Left ventricle myocardium inferior (tissue), 1 donor: Measurements from ENCODE around the gene DPM3. TPM values are rescaled to one million over a fixed set of nuclear protein-coding genes. Genes with fewer than 3 reads are reported as not detected.
A peak's percentile ranks its signal among the peaks of the same experiment; 100 is the strongest.

Source experiments
- DNase-seq: peaks from one replicate; pipeline ENCODE4 v3.0.0-alpha.2; 2020
- H3K27ac ChIP-seq: fragments of 200-600 bp; replicated peaks from 2 replicates; pipeline ENCODE4 v1.8.0; 2021
- H3K27me3 ChIP-seq: fragments of 200-600 bp; 2 replicates; pipeline ENCODE4 v1.8.0; 2021; ENCODE audit warnings: low read depth
- H3K36me3 ChIP-seq: fragments of 200-600 bp; 2 replicates; pipeline ENCODE4 v1.8.0; 2021
- H3K4me1 ChIP-seq: fragments of 200-600 bp; 2 replicates; pipeline ENCODE4 v1.8.0; 2021
- H3K4me3 ChIP-seq: fragments of 200-600 bp; 2 replicates; pipeline ENCODE4 v1.8.0; 2021; ENCODE audit warnings: mild to moderate bottlenecking, moderate library complexity
- H3K9me3 ChIP-seq: fragments of 200-600 bp; replicated peaks from 2 replicates; pipeline ENCODE4 v1.8.0; 2021
- CTCF ChIP-seq: fragments of 200-600 bp; IDR thresholded peaks from 2 replicates; pipeline ENCODE4 v1.8.0; 2021; ENCODE audit warnings: antibody characterized with exemption, mild to moderate bottlenecking, borderline replicate concordance
- intact Hi-C: fragments of 100-400 bp; cut with micrococcal nuclease; formaldehyde crosslinking; loops from one replicate; pipeline ENCODE4 v1.11.0; 2022
- total RNA-seq: library from RNA; stranded (reverse); fragmentation: NEBNext Ultra II Directional; extraction: Animal tissue kit (Norgen Biotek cat#: 25700); gene quantifications from one replicate; pipeline ENCODE4 v1.2.1, GENCODE V29; 2021
- donor health status: DM: no; HTN: yes; CAD: no; lungs with severe emphysema.

Gene DPM3
- total RNA-seq, 1 donor from 2014 or later = 54.5 TPM

GRCh38 chr1:155108296-155108695 lies 32.0 kb downstream of the DPM3 start:
- no peaks in the 10 kb centered on the region for H3K9me3 ChIP-seq
- no peak for TF ChIP-seq CTCF
- H3K4me1 ChIP-seq = peaks cover 18% of the 10 kb centered on the region
- H3K27ac ChIP-seq = no peak overlapping the region
- H3K4me3 ChIP-seq = no peak overlapping the region
- DNase-seq = no peak
- intact Hi-C loops = no loop called here
- H3K36me3 ChIP-seq = no peaks in the 10 kb centered on the region
- no peaks in the 10 kb centered on the region for H3K27me3 ChIP-seq

GRCh38 chr1:155107309-155108264 lies 32.7 kb downstream of the DPM3 start:
- Histone ChIP-seq H3K27me3 (no peaks in the 10 kb centered on the region), H3K27ac (no peak overlapping the region), H3K4me1 (peaks cover 18% of the 10 kb centered on the region), H3K4me3 (no peak overlapping the region), H3K36me3 (no peaks in the 10 kb centered on the region), H3K9me3 (no peaks in the 10 kb centered on the region)
- no peak for TF ChIP-seq CTCF
- intact Hi-C loops = no loop called here
- DNase-seq = no peak

DNA sequence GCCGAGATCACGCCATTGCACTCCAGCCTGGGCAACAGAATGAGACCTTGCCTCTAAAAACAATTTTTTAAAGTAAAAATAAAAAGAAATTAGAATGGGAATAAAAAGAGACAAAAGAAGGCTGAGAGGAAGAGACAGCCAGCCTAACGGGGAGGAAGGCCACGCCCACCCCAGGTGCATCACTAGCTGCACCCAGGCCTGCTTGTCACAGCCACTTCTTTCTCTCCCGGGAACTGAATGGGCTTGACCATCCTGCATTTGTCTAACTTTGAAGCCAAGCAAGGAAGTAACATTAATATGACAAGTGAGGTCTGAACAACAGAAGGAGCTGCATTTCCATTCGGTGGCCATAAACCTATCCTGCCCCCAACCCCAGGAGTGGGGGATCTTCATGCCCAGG lies 33.5 kb downstream of the DPM3 start:
- no peak overlapping the region for H3K4me3 ChIP-seq
- intact Hi-C loops = no loop called here
- peaks cover 18% of the 10 kb centered on the region for H3K4me1 ChIP-seq
- H3K36me3 ChIP-seq = no peaks in the 10 kb centered on the region
- H3K27ac ChIP-seq = no peak overlapping the region
- no peaks in the 10 kb centered on the region for H3K27me3 ChIP-seq
- no peak for DNase-seq
- no peaks in the 10 kb centered on the region for H3K9me3 ChIP-seq
- no peak for TF ChIP-seq CTCF

- TF ChIP-seq CTCF = no peak
- peak; percentile 33 for DNase-seq
Observed at GRCh38 chr1:155105604-155106011, 34.7 kb downstream of the DPM3 start.

DNA sequence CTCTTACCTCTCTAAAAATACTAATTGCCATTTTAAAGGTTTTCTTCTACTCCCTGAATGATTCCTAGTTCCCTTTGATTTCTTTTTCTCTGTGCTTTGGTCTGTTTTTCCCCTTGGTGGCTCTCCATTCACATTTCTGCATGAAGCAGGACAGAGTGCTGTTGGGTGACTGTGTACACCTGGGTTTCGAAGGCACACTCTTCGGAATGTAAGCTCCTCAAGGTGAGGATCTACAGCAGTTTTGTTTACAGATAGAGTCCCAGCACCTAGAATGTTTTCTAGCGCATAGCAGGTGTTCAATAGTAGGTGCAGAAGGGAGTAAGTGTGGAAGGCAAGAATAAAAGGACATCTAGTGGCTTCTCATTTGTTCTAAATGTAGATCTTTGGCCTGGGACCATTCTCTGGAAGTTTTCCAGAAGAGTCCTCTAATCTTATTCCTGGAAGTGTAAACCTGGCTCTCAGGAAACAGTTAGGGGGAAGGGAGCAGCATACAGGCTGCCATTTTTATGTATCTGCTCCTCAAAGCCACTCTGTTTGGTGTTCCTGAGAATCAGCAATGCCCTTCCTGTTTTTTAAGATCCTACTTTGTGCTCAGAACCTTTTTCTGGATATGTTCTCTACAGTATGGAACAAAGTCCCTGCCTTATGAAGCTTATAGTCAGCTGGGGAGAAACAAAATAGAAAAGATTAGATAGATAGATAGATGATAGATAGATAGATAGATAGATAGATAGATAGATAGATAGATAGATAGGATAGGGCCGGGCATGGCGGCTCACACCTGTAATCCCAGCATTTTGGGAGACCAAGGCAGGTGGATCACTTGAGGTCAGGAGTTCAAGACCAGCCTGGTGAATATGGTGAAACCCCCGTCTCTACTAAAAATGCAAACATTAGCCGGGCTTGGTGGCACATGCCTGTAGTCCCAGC lies 35.5 kb downstream of the DPM3 start:
- peak overlapping the region; percentile 58 for H3K27ac ChIP-seq

More at GRCh38 chr1:155105604-155106011, 34.7 kb downstream of the DPM3 start:
- H3K36me3 ChIP-seq = no peaks in the 10 kb centered on the region
- intact Hi-C loops = no loop called here
- no peak overlapping the region for H3K4me3 ChIP-seq
- peaks cover 18% of the 10 kb centered on the region for H3K4me1 ChIP-seq
- H3K27ac ChIP-seq = peak overlapping the region; percentile 58
- H3K9me3 ChIP-seq = no peaks in the 10 kb centered on the region
- no peaks in the 10 kb centered on the region for H3K27me3 ChIP-seq

More for the DNA sequence above, 35.5 kb downstream of the DPM3 start:
- Histone ChIP-seq H3K36me3 (no peaks in the 10 kb centered on the region), H3K4me1 (peaks cover 18% of the 10 kb centered on the region), H3K4me3 (no peak overlapping the region), H3K9me3 (no peaks in the 10 kb centered on the region), H3K27me3 (no peaks in the 10 kb centered on the region)
- intact Hi-C loops = no loop called here
- TF ChIP-seq CTCF = no peak
- DNase-seq = no peak
